GM12878 (cell line): Measurements from ENCODE around the gene PCK2. TPM values are rescaled to one million over a fixed set of nuclear protein-coding genes. Genes with fewer than 3 reads are reported as not detected.

Experiments used
- ATAC-seq: fragments of 200-7000 bp; cut with Tn5 transposase; 3 replicates; pipeline ENCODE4 v1.9.1; 2020; ENCODE audit warnings: mild to moderate bottlenecking, moderate library complexity
- BruUV-seq: library from RNA; stranded (reverse); fragments of 400-500 nt; replicated peaks from 2 replicates; lab custom pipeline; 2021; lab: Mats Ljungman, UMichigan
- CTCF ChIA-PET: fragments of 300-600 bp; sonication (Branson Sonifier 250); formaldehyde crosslinking; extraction: SDS; loops from one replicate; lab custom pipeline; 2021; ENCODE audit warnings: inconsistent platforms; lab: Yijun Ruan, JAX
- POLR2A ChIA-PET: fragments of 350-600 bp; formaldehyde crosslinking; extraction: SDS; loops from one replicate; lab custom pipeline; 2021; ENCODE audit warnings: inconsistent platforms; lab: Charles Lee
- RAD21 ChIA-PET: fragments of 300-600 bp; sonication (Branson Sonifier 250); formaldehyde crosslinking; loops from one replicate; lab custom pipeline; 2023; ENCODE audit warnings: antibody characterized with exemption; ENCODE audit not compliant: unreplicated experiment; lab: Charles Lee
- SMC1A ChIA-PET: fragments of 300-600 bp; sonication (Branson Sonifier 250); formaldehyde crosslinking; loops from one replicate; lab custom pipeline; 2023; ENCODE audit not compliant: unreplicated experiment, uncharacterized antibody; lab: Charles Lee
- DNase-seq: peaks from one replicate; pipeline ENCODE4 v3.0.0-alpha.2; 2011; ENCODE audit warnings: low read depth, low spot score
- FAIRE-seq: peaks from 3 replicates; lab custom pipeline; 2011; peaks lifted over from hg19 to GRCh38; lab: Jason Lieb, UNC
- H2AFZ ChIP-seq: 2 replicates; pipeline ENCODE4 v1.6.0; 2011; ENCODE audit warnings: low read depth, low read length, control low read depth; ENCODE audit not compliant: control insufficient read depth
- H3K27ac ChIP-seq: 2 replicates; pipeline ENCODE4 v1.5.1; 2011; ENCODE audit warnings: control low read depth; ENCODE audit not compliant: control insufficient read depth, insufficient read depth
- H3K27me3 ChIP-seq, 2 experiments: replicated peaks in 1 of 2; 2 replicates each; pipeline versions ENCODE4 v1.6.0 to v1.6.1; 2011; ENCODE audit warnings: low read length in 1 of 2; ENCODE audit not compliant: control insufficient read depth in 2 of 2, insufficient read depth in 2 of 2
- H3K36me3 ChIP-seq, 2 experiments: 2 replicates each; pipeline ENCODE4 v1.5.1; 2011; ENCODE audit warnings: low read length in 1 of 2; ENCODE audit not compliant: control insufficient read depth in 2 of 2, insufficient read depth in 2 of 2
- H3K4me1 ChIP-seq: 2 replicates; pipeline ENCODE4 v1.6.1; 2011; ENCODE audit warnings: mild to moderate bottlenecking, low read length, moderate library complexity, mixed read lengths; ENCODE audit not compliant: control insufficient read depth, insufficient read depth
- H3K4me2 ChIP-seq: 2 replicates; pipeline ENCODE4 v1.6.0; 2011; ENCODE audit warnings: control low read depth; ENCODE audit not compliant: control insufficient read depth, insufficient read depth
- H3K4me3 ChIP-seq: fragments of 200-600 bp; sonication (generic); 2 replicates; pipeline ENCODE4 v1.5.1; 2016
- H3K79me2 ChIP-seq: 2 replicates; pipeline ENCODE4 v1.6.0; 2011; ENCODE audit warnings: low read length; ENCODE audit not compliant: control insufficient read depth, insufficient read depth
- H3K9ac ChIP-seq: 2 replicates; pipeline ENCODE4 v1.8.0; 2011; ENCODE audit warnings: low read length, control low read depth, mixed read lengths; ENCODE audit not compliant: control insufficient read depth, insufficient read depth
- H3K9me3 ChIP-seq: replicated peaks from 3 replicates; pipeline ENCODE4 v1.5.1; 2011; ENCODE audit warnings: mild to moderate bottlenecking, low read length; ENCODE audit not compliant: control insufficient read depth, insufficient read depth
- H4K20me1 ChIP-seq: 2 replicates; pipeline ENCODE4 v1.6.0; 2011; ENCODE audit not compliant: control insufficient read depth, insufficient read depth
- CHD2 ChIP-seq: IDR thresholded peaks from 2 replicates; pipeline ENCODE4 v1.6.1; 2011; ENCODE audit warnings: low read depth, low read length, improper control_type of control experiment, borderline replicate concordance
- NFIC ChIP-seq: IDR thresholded peaks from 2 replicates; pipeline ENCODE4 v1.6.1; 2012; ENCODE audit warnings: low read depth, mild to moderate bottlenecking, inconsistent platforms, low read length, moderate library complexity
- RB1 ChIP-seq: fragments of 450-650 bp; formaldehyde crosslinking; IDR thresholded peaks from 2 replicates; pipeline ENCODE4 v1.6.1; 2017; ENCODE audit warnings: mild to moderate bottlenecking, borderline replicate concordance
- SUZ12 ChIP-seq: fragments of 200-600 bp; sonication (generic); IDR thresholded peaks from one replicate; pipeline ENCODE4 v1.6.1; 2018; ENCODE audit warnings: antibody characterized with exemption, mild to moderate bottlenecking; ENCODE audit not compliant: unreplicated experiment
- TCF3 ChIP-seq: IDR thresholded peaks from 2 replicates; pipeline ENCODE4 v1.6.1; 2012; ENCODE audit warnings: low read depth, mild to moderate bottlenecking, low read length, borderline replicate concordance; ENCODE audit not compliant: insufficient read depth
- whole genome bisulfite sequencing: methylation state at CpG from one replicate; pipeline ENCODE4 v1.1.6; 2016; ENCODE audit warnings: low lambda C conversion rate; ENCODE audit not compliant: insufficient replicate concordance, insufficient coverage; ENCODE audit errors: missing lambda C conversion rate; 5-methylcytosine and 5-hydroxymethylcytosine counted together
- in situ Hi-C: fragments of 300-500 bp; cut with MboI; formaldehyde crosslinking; loops from 9 replicates; pipeline ENCODE4 v1.14.3; 2018; ENCODE audit warnings: mixed read lengths
- intact Hi-C: fragments of 100-400 bp; cut with micrococcal nuclease; formaldehyde crosslinking; loops from one replicate; pipeline ENCODE4 v1.14.2; 2022; ENCODE audit not compliant: unreplicated experiment
- polyA plus RNA-seq, 11 experiments: library from polyadenylated mRNA; depleted of rRNA in 4 of 11; unstranded in 6 of 11; stranded (reverse) in 5 of 11; fragments of >200 nt; fragmentation: Nextera tagmentation in 4 of 11; fragmentation: Illumina TruSeq in 1 of 11; extraction: Ambion mirVana in 4 of 11; extraction: Trizol in 1 of 11; gene quantifications; 1 replicate in 1 of 11; 2 replicates in 10 of 11; pipeline versions ENCODE4 v1.2.1 to v1.2.3, GENCODE V29; 2011 to 2016; ENCODE audit warnings: inconsistent platforms in 2 of 11, missing spikeins in 2 of 11, low read depth in 1 of 11
- total RNA-seq, 4 experiments: library from RNA; depleted of rRNA in 3 of 4; stranded (reverse); fragments of >200 nt in 3 of 4; fragmentation: Illumina TruSeq in 1 of 4; extraction: Trizol in 1 of 4; gene quantifications; 2 replicates each; pipeline versions ENCODE4 v1.2.1 to v1.2.3, GENCODE V29; 2013 to 2021

PCK2 gene
- total and polyA plus RNA-seq, 10 of the 15 experiments (the other 5 are each of a cell fraction or from before 2014, with no cell fraction given): 6.6 to 110 (median 44.6) TPM

GRCh38 chr14:24094841-24095270 is 745 bp downstream of the PCK2 start:
- CTCF ChIA-PET: interaction anchor here (0.7 to 11.2 kb wide), 11 partner anchors 9 to 506 kb away, joined by 3 to 294 read pairs (median 7); partner anchors contain the start of genes DCAF11, IRF9, NRL and PSME2
- in situ Hi-C loops: loop anchor here (5.0 kb wide), 2 partner anchors 38 to 118 kb away; no protein-coding TSS in a partner anchor
- no peaks in the 10 kb centered on the region for H3K9me3 ChIP-seq
- H3K4me1 ChIP-seq: 0 out of 2 replicates have a peak, but pooled peaks cover 3% of the 10 kb centered on the region
- H3K4me2 ChIP-seq: peak overlapping the region; percentile 64
- BruUV-seq: TSS peak; percentile 89
- FAIRE-seq: no peak
- ATAC-seq: peak; percentile 1
- SMC1A ChIA-PET: interaction anchor here (0.6 to 9.2 kb wide), 11 partner anchors 11 to 148 kb away, joined by 3 to 195 read pairs (median 7); partner anchors contain the start of genes DCAF11, IPO4, IRF9 and NRL
- POLR2A ChIA-PET: interaction anchor here (1.0 to 6.8 kb wide), 14 partner anchors 10 to 148 kb away, joined by 3 to 90 read pairs (median 14); partner anchors contain the start of genes CARMIL3, DCAF11, EMC9 and IRF9
- peaks cover 0 to 11% of the 10 kb centered on the region in 2 experiments; a peak in 2 of 4 replicates for H3K36me3 ChIP-seq
- peak overlapping the region; percentile 98 for H3K4me3 ChIP-seq
- H3K79me2 ChIP-seq: peaks cover 24% of the 10 kb centered on the region
- WGBS: 1% methylated on average over 14 of the region's 14 CpGs
- H3K27me3 ChIP-seq: no peaks in the 10 kb centered on the region
- peak overlapping the region; percentile 100 for H3K9ac ChIP-seq
- no peaks in the 10 kb centered on the region for H4K20me1 ChIP-seq
- RAD21 ChIA-PET: interaction anchor here (1.1 to 9.1 kb wide), 14 partner anchors 13 to 213 kb away, joined by 3 to 153 read pairs (median 6); partner anchors contain the start of genes CARMIL3, CIDEB, DCAF11 and IPO4
- H3K27ac ChIP-seq: peak overlapping the region; percentile 99
- TF ChIP-seq SUZ12: no peak
- TF ChIP-seq RB1: 0 out of 2 replicates have a peak, but pooled peaks have one; percentile 7
- TF ChIP-seq CHD2: no peak
- 0 out of 2 replicates have a peak, but pooled peaks have one; percentile 7 for TF ChIP-seq TCF3
- 0 out of 2 replicates have a peak, but pooled peaks have one; percentile 49 for TF ChIP-seq NFIC
- TF ChIP-seq, all 136 proteins: peak for 3
- DNase-seq: no peak
- intact Hi-C loops: loop anchor here (1.0 to 5.0 kb wide), 3 partner anchors 19 to 202 kb away; partner anchors contain the start of genes DCAF11, DHRS1, IRF9 and NOP9
- peak overlapping the region; percentile 36; the same call in 1 of the 2 replicates for H2AFZ ChIP-seq
